Chondrocyte (in vitro differentiated cells): ENCODE measurements around the gene POMC. TPM values are rescaled to one million over a fixed set of nuclear protein-coding genes. Genes with fewer than 3 reads are reported as not detected.
"Not testable (repeated sequence)": the region's sequence is repeated elsewhere in the genome, so short reads cannot be mapped to it uniquely, and the experiment has no call there.

Experiments
- DNase-seq: peaks from one replicate; pipeline ENCODE4 v3.0.0; 2021; ENCODE audit warnings: mixed read lengths, low spot score
- H3K27ac Mint-ChIP-seq: one replicate; pipeline ENCODE4 v1.8.0; 2021; ENCODE audit warnings: mild to moderate bottlenecking, moderate library complexity, mixed read lengths; ENCODE audit not compliant: unreplicated experiment
- H3K27me3 Mint-ChIP-seq: 2 replicates; pipeline ENCODE4 v1.8.0; 2021; ENCODE audit warnings: low read depth, mixed read lengths
- H3K36me3 Mint-ChIP-seq: 2 replicates; pipeline ENCODE4 v1.8.0; 2021; ENCODE audit warnings: low read depth, mixed read lengths
- H3K4me1 Mint-ChIP-seq: 2 replicates; pipeline ENCODE4 v1.8.0; 2021; ENCODE audit warnings: low read depth, mild to moderate bottlenecking, mixed read lengths
- H3K4me3 Mint-ChIP-seq: one replicate; pipeline ENCODE4 v1.8.0; 2021; ENCODE audit warnings: mild to moderate bottlenecking, moderate library complexity, mixed read lengths; ENCODE audit not compliant: unreplicated experiment
- H3K9me3 Mint-ChIP-seq: 2 replicates; pipeline ENCODE4 v1.8.0; 2021; ENCODE audit warnings: low read depth, mixed read lengths
- CTCF ChIP-seq: fragments of 200-600 bp; sonication (generic); IDR thresholded peaks from 2 replicates; pipeline ENCODE4 v1.5.0; 2021; ENCODE audit warnings: antibody characterized with exemption, mild to moderate bottlenecking, moderate library complexity
- total RNA-seq: library from RNA; stranded (reverse); gene quantifications from 3 replicates; pipeline ENCODE4 v1.2.1, GENCODE V29; 2021

The POMC gene
- total RNA-seq, 1 donor from 2014 or later, result not detected

- H3K36me3 Mint-ChIP-seq, result peaks cover 3% of the 10 kb centered on the region
- no peak overlapping the region for H3K4me3 Mint-ChIP-seq
- DNase-seq, result peak; percentile 58
- peaks cover 23% of the 10 kb centered on the region for H3K27me3 Mint-ChIP-seq
- TF ChIP-seq CTCF, result no peak
- no peaks in the 10 kb centered on the region for H3K4me1 Mint-ChIP-seq
- no peak overlapping the region for H3K27ac Mint-ChIP-seq
- no peaks in the 10 kb centered on the region for H3K9me3 Mint-ChIP-seq
These were observed 8.0 kb downstream of the POMC start for GRCh38 chr2:25160376-25160775.

GRCh38 chr2:25159949-25160348 lies 8.4 kb downstream of the POMC start:
- H3K4me3 Mint-ChIP-seq, result no peak overlapping the region
- H3K36me3 Mint-ChIP-seq, result peaks cover 3% of the 10 kb centered on the region
- no peaks in the 10 kb centered on the region for H3K9me3 Mint-ChIP-seq
- no peaks in the 10 kb centered on the region for H3K4me1 Mint-ChIP-seq
- H3K27me3 Mint-ChIP-seq, result peaks cover 19% of the 10 kb centered on the region
- TF ChIP-seq CTCF, result no peak
- H3K27ac Mint-ChIP-seq, result no peak overlapping the region
- peak; percentile 18 for DNase-seq

GRCh38 chr2:25158096-25158852 lies 10.1 kb downstream of the POMC start:
- H3K4me1 Mint-ChIP-seq, result no peaks in the 10 kb centered on the region
- no peaks in the 10 kb centered on the region for H3K9me3 Mint-ChIP-seq
- peaks cover 6% of the 10 kb centered on the region for H3K27me3 Mint-ChIP-seq
- H3K4me3 Mint-ChIP-seq, result no peak overlapping the region
- TF ChIP-seq CTCF, result no peak
- DNase-seq, result peak; percentile 53
- no peak overlapping the region for H3K27ac Mint-ChIP-seq
- H3K36me3 Mint-ChIP-seq, result peaks cover 3% of the 10 kb centered on the region

- peaks cover 2% of the 10 kb centered on the region for H3K27me3 Mint-ChIP-seq
These were observed 13.0 kb downstream of the POMC start for GRCh38 chr2:25155401-25155800.

GRCh38 chr2:25151718-25152117 lies 16.7 kb downstream of the POMC start:
- Mint-ChIP-seq H3K27me3 (peaks cover 2% of the 10 kb centered on the region), H3K27ac (no peak overlapping the region), H3K36me3 (peaks cover 6% of the 10 kb centered on the region), H3K4me1 (no peaks in the 10 kb centered on the region), H3K9me3 (no peaks in the 10 kb centered on the region), H3K4me3 (no peak overlapping the region)
- DNase-seq, result no peak
- TF ChIP-seq CTCF, result no peak

More at GRCh38 chr2:25155401-25155800, 13.0 kb downstream of the POMC start:
- Mint-ChIP-seq H3K4me3 (no peak overlapping the region), H3K27ac (no peak overlapping the region), H3K9me3 (no peaks in the 10 kb centered on the region), H3K36me3 (peaks cover 4% of the 10 kb centered on the region), H3K4me1 (no peaks in the 10 kb centered on the region)
- DNase-seq, result no peak
- no peak for TF ChIP-seq CTCF

- not testable (repeated sequence) for H3K36me3 Mint-ChIP-seq, H3K27ac Mint-ChIP-seq, H3K4me3 Mint-ChIP-seq, DNase-seq, H3K4me1 Mint-ChIP-seq, H3K27me3 Mint-ChIP-seq, H3K9me3 Mint-ChIP-seq
These were observed 17.4 kb downstream of the POMC start for GRCh38 chr2:25150993-25151392.
